Prostate gland (tissue), 2 donors: Measurements from ENCODE around the gene HSPBP1. TPM values are rescaled to one million over a fixed set of nuclear protein-coding genes. Genes with fewer than 3 reads are reported as not detected.

Source experiments
- DNase-seq: peaks from one replicate; pipeline ENCODE4 v3.0.0-alpha.2; 2019; ENCODE audit warnings: low spot score
- H3K27ac ChIP-seq, 2 donors: fragments of 200-600 bp; sonication (generic); 2 replicates each; pipeline ENCODE4 v1.5.1; 2017 to 2019
- H3K27me3 ChIP-seq: fragments of 200-600 bp; sonication (generic); replicated peaks from 2 replicates; pipeline ENCODE4 v1.5.1; 2019; ENCODE audit not compliant: insufficient read depth
- H3K36me3 ChIP-seq, 2 donors: fragments of 200-600 bp; sonication (generic); 1 replicate in 1 of 2; 2 replicates in 1 of 2; pipeline versions ENCODE4 v1.5.1 to v1.8.1; 2017 to 2019
- H3K4me1 ChIP-seq: fragments of 200-600 bp; sonication (generic); replicated peaks from 2 replicates; pipeline ENCODE4 v1.5.1; 2019
- H3K4me3 ChIP-seq, 2 donors: fragments of 200-600 bp; sonication (generic); 2 replicates each; pipeline ENCODE4 v1.5.1; 2017 to 2019
- H3K9me3 ChIP-seq: fragments of 200-600 bp; sonication (generic); 2 replicates; pipeline ENCODE4 v1.5.1; 2017
- POLR2A ChIP-seq: fragments of 450-650 bp; IDR thresholded peaks from one replicate; pipeline ENCODE4 v1.6.1; 2016; ENCODE audit warnings: antibody characterized with exemption, mild to moderate bottlenecking
- POLR2AphosphoS5 ChIP-seq: sonication (generic); formaldehyde crosslinking; IDR thresholded peaks from one replicate; pipeline ENCODE4 v1.6.1; 2017; ENCODE audit warnings: antibody characterized with exemption
- WGBS: methylation state at CpG from one replicate; pipeline ENCODE4 v1.1.5; 2018; 5-methylcytosine and 5-hydroxymethylcytosine counted together
- intact Hi-C: fragments of 100-400 bp; cut with DNase I; formaldehyde crosslinking; loops from one replicate; pipeline ENCODE4 v1.14.2; 2022
- total RNA-seq, 2 donors: library from RNA; depleted of rRNA; stranded (reverse); fragments of >200 nt; gene quantifications; one replicate each; pipeline ENCODE4 v1.1.0, GENCODE V29; 2016
- TF ChIP-seq, protein P1 (sequence below), 4 experiments: fragments of 200-600 bp in 2 of 4; fragments of 450-650 bp in 2 of 4; sonication (generic) in 2 of 4; IDR thresholded peaks; 1 replicate in 3 of 4; 2 replicates in 1 of 4; pipeline ENCODE4 v1.5.1; 2016 to 2019; ENCODE audit warnings: antibody characterized with exemption in 4 of 4, mild to moderate bottlenecking in 2 of 4, moderate library complexity in 2 of 4

HSPBP1 gene
- total RNA-seq, 2 donors from 2014 or later, result 33.6 to 36.0 TPM

DNA sequence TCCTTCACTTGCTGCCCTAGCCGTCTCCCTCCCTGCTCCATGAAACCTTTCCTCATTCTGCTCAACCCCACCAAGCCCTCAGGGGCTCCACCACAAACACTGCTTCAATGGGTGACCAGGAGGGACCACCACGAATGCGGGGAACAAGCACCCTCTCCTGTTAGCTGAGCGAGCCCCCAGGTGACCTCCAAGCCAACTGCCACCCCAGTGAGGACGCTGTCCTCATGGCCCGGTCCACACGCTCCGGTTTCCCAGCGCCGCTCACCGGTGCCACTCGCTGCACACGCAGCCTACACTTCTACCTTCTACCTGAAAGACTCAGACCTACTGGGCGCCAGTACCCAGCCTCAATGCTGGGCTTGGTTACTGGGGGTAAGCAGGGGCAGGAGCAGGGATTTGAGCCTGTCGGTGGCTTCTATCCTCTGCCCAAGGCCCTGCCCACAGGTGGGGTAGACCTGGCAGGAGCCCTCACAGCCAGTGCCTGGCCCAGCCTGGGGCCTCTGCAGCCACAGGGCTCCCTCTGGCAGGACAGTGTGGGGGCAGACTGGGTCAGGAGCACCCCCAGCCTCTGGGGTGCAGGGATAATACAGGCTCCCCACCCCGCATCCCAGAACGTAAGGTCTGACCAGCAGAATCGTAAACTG is 50.6 kb downstream of the HSPBP1 start:
- H3K4me1 ChIP-seq, result no peaks in the 10 kb centered on the region
- H3K27ac ChIP-seq, result no peak overlapping the region
- TF ChIP-seq, protein P1, sequence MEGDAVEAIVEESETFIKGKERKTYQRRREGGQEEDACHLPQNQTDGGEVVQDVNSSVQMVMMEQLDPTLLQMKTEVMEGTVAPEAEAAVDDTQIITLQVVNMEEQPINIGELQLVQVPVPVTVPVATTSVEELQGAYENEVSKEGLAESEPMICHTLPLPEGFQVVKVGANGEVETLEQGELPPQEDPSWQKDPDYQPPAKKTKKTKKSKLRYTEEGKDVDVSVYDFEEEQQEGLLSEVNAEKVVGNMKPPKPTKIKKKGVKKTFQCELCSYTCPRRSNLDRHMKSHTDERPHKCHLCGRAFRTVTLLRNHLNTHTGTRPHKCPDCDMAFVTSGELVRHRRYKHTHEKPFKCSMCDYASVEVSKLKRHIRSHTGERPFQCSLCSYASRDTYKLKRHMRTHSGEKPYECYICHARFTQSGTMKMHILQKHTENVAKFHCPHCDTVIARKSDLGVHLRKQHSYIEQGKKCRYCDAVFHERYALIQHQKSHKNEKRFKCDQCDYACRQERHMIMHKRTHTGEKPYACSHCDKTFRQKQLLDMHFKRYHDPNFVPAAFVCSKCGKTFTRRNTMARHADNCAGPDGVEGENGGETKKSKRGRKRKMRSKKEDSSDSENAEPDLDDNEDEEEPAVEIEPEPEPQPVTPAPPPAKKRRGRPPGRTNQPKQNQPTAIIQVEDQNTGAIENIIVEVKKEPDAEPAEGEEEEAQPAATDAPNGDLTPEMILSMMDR (IDR thresholded peaks at IDR 0.05), result no peak
- no peak for TF ChIP-seq POLR2A
- no peak for TF ChIP-seq POLR2AphosphoS5
- H3K36me3 ChIP-seq, result peaks cover 14 to 25% of the 10 kb centered on the region in 2 donors
- intact Hi-C loops, result no loop called here
- no peak overlapping the region for H3K4me3 ChIP-seq
- DNase-seq, result no peak
- 92% methylated on average over 18 of the region's 18 CpGs for WGBS
- no peaks in the 10 kb centered on the region for H3K27me3 ChIP-seq
- no peaks in the 10 kb centered on the region for H3K9me3 ChIP-seq

DNA sequence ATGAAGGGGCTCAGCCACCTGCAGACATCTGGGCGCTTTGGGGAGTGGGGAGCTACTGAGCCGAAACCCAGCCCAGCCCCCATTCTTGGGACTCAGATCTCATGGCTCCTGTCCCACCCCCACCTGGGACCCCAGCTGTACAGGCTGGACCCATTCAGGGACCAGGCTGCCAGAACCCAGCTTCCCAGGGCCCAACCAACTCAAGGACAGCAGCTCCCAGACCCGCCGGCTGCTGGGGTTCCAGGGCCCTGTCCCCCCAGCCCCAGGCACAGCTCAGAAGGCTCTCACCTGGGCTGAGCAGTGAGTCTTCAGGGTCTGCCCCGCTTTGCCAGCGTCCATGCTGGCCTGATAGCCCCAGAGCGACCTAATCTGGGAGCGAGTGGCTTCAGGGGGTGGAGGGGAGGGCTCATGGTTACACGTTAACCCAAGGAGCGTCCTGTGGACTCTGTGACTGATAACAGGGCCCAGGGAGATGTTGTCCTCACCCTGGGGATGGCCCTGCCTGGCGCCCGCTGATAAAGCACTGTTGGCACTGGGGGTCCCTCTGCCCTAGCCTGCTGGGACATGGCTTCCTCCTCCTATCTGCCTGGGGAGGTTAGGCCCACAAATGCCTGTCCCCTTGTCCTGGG is 51.4 kb downstream of the HSPBP1 start, which contains the start of gene TMEM86B:
TSS of gene TMEM86B (minus strand) at position 361 of the 629 bp plus-strand sequence. CDS start at position 339, 22 bp downstream.
- intact Hi-C loops, result no loop called here
- no peaks in the 10 kb centered on the region for H3K27me3 ChIP-seq
- H3K27ac ChIP-seq, result no peak within 1 kb of the TSS
- DNase-seq, result no peak
- H3K36me3 ChIP-seq, result peaks cover 14 to 25% of the 10 kb centered on the region in 2 donors
- H3K4me3 ChIP-seq, result no peak within 1 kb of the TSS
- no peaks in the 10 kb centered on the region for H3K9me3 ChIP-seq
- WGBS, result 80% methylated on average over 12 of the region's 12 CpGs
- H3K4me1 ChIP-seq, result no peaks in the 10 kb centered on the region
- TF ChIP-seq POLR2AphosphoS5 (no peak), POLR2A (no peak)
- TF ChIP-seq, protein P1 (IDR thresholded peaks at IDR 0.05), result no peak

DNA sequence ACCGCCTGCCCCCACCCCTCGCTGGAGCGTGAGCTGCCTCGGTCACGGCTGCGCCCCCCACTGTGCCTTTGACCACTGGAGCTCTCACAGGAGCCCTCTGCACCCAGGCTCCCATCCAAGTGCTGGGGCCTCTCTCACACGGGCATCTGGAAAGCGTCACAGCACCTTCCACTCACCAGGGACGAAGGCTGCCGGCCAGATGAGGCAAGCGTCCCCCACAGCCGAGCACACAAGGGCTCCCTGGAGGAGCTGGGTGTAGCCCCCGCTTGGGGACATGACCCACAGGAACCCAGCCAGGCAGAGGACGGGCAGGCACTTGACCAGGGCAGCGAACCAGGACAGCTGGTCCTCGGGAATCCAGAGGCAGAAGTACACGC is 51.9 kb downstream of the HSPBP1 start:
- no peak for DNase-seq

DNA sequence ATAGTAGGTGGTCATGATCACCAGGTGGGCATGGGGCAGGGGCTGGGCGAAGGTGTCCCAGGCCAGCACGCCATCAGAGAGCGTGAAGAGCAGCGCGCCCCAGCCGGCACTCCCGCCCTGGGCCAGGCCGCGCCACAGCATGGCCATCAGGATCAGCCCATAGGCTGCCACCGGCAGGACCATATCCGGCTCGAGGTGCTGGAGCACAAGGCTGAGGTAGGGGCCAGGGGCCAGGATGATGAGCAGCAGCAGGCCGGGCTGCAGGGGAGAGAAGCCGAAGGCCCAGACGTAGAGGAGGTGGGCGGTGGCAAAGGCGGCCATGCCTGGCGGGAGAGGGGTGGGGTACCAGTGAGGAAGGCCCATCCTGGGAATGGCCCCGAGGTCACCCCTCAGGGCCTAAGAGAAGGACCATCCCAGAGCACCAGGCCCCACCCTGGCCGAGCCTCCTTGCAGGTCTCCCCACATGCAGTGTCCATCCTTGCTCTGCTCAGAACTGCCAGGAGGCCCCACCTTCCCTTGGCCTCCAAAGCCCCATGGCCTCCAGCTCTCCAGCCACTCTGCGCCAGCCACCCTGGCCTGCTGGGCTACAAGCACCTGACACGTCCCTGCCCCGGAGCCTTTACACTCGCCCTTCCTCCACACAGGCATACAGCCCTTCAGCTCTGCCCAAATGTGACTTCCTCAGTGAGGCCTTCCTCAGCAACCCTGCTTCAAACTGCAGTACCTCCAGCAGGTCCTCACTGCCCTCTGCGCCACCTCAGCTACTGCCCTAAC is 52.5 kb downstream of the HSPBP1 start:
- Histone ChIP-seq H3K36me3 (peaks cover 14 to 23% of the 10 kb centered on the region in 2 donors), H3K27me3 (no peaks in the 10 kb centered on the region), H3K4me3 (no peak overlapping the region), H3K4me1 (no peaks in the 10 kb centered on the region), H3K27ac (no peak overlapping the region), H3K9me3 (no peaks in the 10 kb centered on the region)
- intact Hi-C loops, result no loop called here
- TF ChIP-seq, protein P1 (IDR thresholded peaks at IDR 0.05), result no peak
- TF ChIP-seq POLR2A (no peak), POLR2AphosphoS5 (no peak)
- 87% methylated on average over 25 of the region's 25 CpGs for WGBS
- no peak for DNase-seq

More for the DNA sequence above, 51.9 kb downstream of the HSPBP1 start:
- TF ChIP-seq, protein P1 (IDR thresholded peaks at IDR 0.05), result no peak
- TF ChIP-seq POLR2AphosphoS5, result no peak
- no peak for TF ChIP-seq POLR2A
- peaks cover 14 to 25% of the 10 kb centered on the region in 2 donors for H3K36me3 ChIP-seq
- H3K27me3 ChIP-seq, result no peaks in the 10 kb centered on the region
- H3K4me3 ChIP-seq, result no peak overlapping the region
- intact Hi-C loops, result no loop called here
- H3K9me3 ChIP-seq, result no peaks in the 10 kb centered on the region
- no peaks in the 10 kb centered on the region for H3K4me1 ChIP-seq
- H3K27ac ChIP-seq, result no peak overlapping the region
- WGBS, result 64% methylated on average over 16 of the region's 17 CpGs
